ENCODE measurements around the gene HCAR3. TPM values are rescaled to one million over a fixed set of nuclear protein-coding genes. Genes with fewer than 3 reads are reported as not detected.
"Not testable (repeated sequence)": the region's sequence is repeated elsewhere in the genome, so short reads cannot be mapped to it uniquely, and the experiment has no call there.

HCAR3 gene
- total RNA-seq (2014; rRNA removed; shearing (Covaris generic)) (not detected in 2 replicates), polyA plus RNA-seq (2016; fragmentation: Nextera tagmentation; extraction: Ambion mirVana) (not detected in 2 replicates)

- H3K4me2 ChIP-seq (ENCODE audit: unreplicated experiment); H4K20me1 ChIP-seq (ENCODE audit: insufficient read depth); H3K27ac ChIP-seq; H3K27me3 ChIP-seq (replicated peaks; ENCODE audit: insufficient read depth); H3K79me2 ChIP-seq (ENCODE audit: insufficient read depth); H2AFZ ChIP-seq; H3F3A ChIP-seq (ENCODE audit: insufficient read depth); DNase-seq; H3K9me2 ChIP-seq (ENCODE audit: insufficient read depth); H3K36me3 ChIP-seq (ENCODE audit: low read depth); H3K9me3 ChIP-seq (ENCODE audit: low read depth); H3K4me1 ChIP-seq (ENCODE audit: insufficient read depth); H3K4me3 ChIP-seq; H3K9ac ChIP-seq; in situ Hi-C loops (cut with MboI): not testable (repeated sequence)
- WGBS, 2 experiments (ENCODE audit: low coverage in 1 of 2, low lambda C conversion rate in 2 of 2, missing lambda C conversion rate in 2 of 2): 93 to 94% methylated on average over 10 of the region's 10 CpGs
Observed at GRCh38 chr12:122716658-122717057, at the start of gene HCAR3. Gene HCAR3, minus strand, starts transcription at chr12:122716811. Its CDS starts 74 bp downstream, at chr12:122716737.

GRCh38 chr12:122757568-122757967 is 41.0 kb upstream of the HCAR3 start:
- no peaks in the 10 kb centered on the region for H3K27me3 ChIP-seq (replicated peaks; ENCODE audit: insufficient read depth)
- peaks cover 4% of the 10 kb centered on the region; the same call in 1 of the 2 replicates for H4K20me1 ChIP-seq (ENCODE audit: insufficient read depth)
- H3F3A ChIP-seq (ENCODE audit: insufficient read depth): peaks cover 3% of the 10 kb centered on the region; the same call in 1 of the 2 replicates
- no peaks in the 10 kb centered on the region for H3K9me3 ChIP-seq (ENCODE audit: low read depth)
- TF ChIP-seq EZH2 (IDR thresholded peaks at IDR 0.05; ENCODE audit: insufficient read depth, poor library complexity, severe bottlenecking): no peak
- TF ChIP-seq EZH2phosphoT487 (IDR thresholded peaks at IDR 0.05; ENCODE audit: insufficient read depth, low read depth): no peak
- WGBS, 2 experiments (ENCODE audit: low coverage in 1 of 2, low lambda C conversion rate in 2 of 2, missing lambda C conversion rate in 2 of 2): 96 to 97% methylated on average over 1 of the region's 1 CpG
- H3K4me2 ChIP-seq (ENCODE audit: unreplicated experiment): no peak overlapping the region
- peaks cover 60% of the 10 kb centered on the region for H3K36me3 ChIP-seq (ENCODE audit: low read depth)
- H3K79me2 ChIP-seq (ENCODE audit: insufficient read depth): peaks cover 97% of the 10 kb centered on the region
- H3K9ac ChIP-seq: no peak overlapping the region
- H2AFZ ChIP-seq: no peak overlapping the region
- H3K4me3 ChIP-seq: no peak overlapping the region
- H3K27ac ChIP-seq: no peak overlapping the region
- H3K9me2 ChIP-seq (ENCODE audit: insufficient read depth): no peaks in the 10 kb centered on the region
- peaks cover 12% of the 10 kb centered on the region; the same call in 1 of the 2 replicates for H3K4me1 ChIP-seq (ENCODE audit: insufficient read depth)
- in situ Hi-C loops (cut with MboI): no loop called here
- no peak for DNase-seq

- peaks cover 70% of the 10 kb centered on the region for H3K79me2 ChIP-seq (ENCODE audit: insufficient read depth)
Observed at GRCh38 chr12:122754790-122755189, 38.2 kb upstream of the HCAR3 start.

GRCh38 chr12:122753319-122753650 is 36.7 kb upstream of the HCAR3 start:
- no peak for TF ChIP-seq EZH2phosphoT487 (IDR thresholded peaks at IDR 0.05; ENCODE audit: insufficient read depth, low read depth)
- no peak for TF ChIP-seq EZH2 (IDR thresholded peaks at IDR 0.05; ENCODE audit: insufficient read depth, poor library complexity, severe bottlenecking)
- H3K9ac ChIP-seq: peak overlapping the region; percentile 95
- peak overlapping the region; percentile 79 for H2AFZ ChIP-seq
- no peaks in the 10 kb centered on the region for H3F3A ChIP-seq (ENCODE audit: insufficient read depth)
- H3K27me3 ChIP-seq (replicated peaks; ENCODE audit: insufficient read depth): no peaks in the 10 kb centered on the region
- H4K20me1 ChIP-seq (ENCODE audit: insufficient read depth): no peaks in the 10 kb centered on the region
- 2 to 7% methylated on average over 5 of the region's 5 CpGs for WGBS, 2 experiments (ENCODE audit: low coverage in 1 of 2, low lambda C conversion rate in 2 of 2, missing lambda C conversion rate in 2 of 2)
- peak overlapping the region; percentile 56 for H3K27ac ChIP-seq
- H3K4me1 ChIP-seq (ENCODE audit: insufficient read depth): peaks cover 12% of the 10 kb centered on the region; the same call in 1 of the 2 replicates
- no peaks in the 10 kb centered on the region for H3K9me2 ChIP-seq (ENCODE audit: insufficient read depth)
- peaks cover 55% of the 10 kb centered on the region for H3K79me2 ChIP-seq (ENCODE audit: insufficient read depth)
- no peaks in the 10 kb centered on the region for H3K9me3 ChIP-seq (ENCODE audit: low read depth)
- H3K4me2 ChIP-seq (ENCODE audit: unreplicated experiment): peak overlapping the region; percentile 95
- in situ Hi-C loops (cut with MboI): no loop called here
- H3K36me3 ChIP-seq (ENCODE audit: low read depth): peaks cover 36% of the 10 kb centered on the region
- H3K4me3 ChIP-seq: peak overlapping the region; percentile 95
- DNase-seq: no peak

More at GRCh38 chr12:122754790-122755189, 38.2 kb upstream of the HCAR3 start:
- Histone ChIP-seq H4K20me1 (ENCODE audit: insufficient read depth) (no peaks in the 10 kb centered on the region), H3K9ac (peak overlapping the region; percentile 95), H3K4me1 (ENCODE audit: insufficient read depth) (peaks cover 12% of the 10 kb centered on the region; the same call in 1 of the 2 replicates), H3K27me3 (replicated peaks; ENCODE audit: insufficient read depth) (no peaks in the 10 kb centered on the region), H3K27ac (no peak overlapping the region), H3K4me2 (ENCODE audit: unreplicated experiment) (no peak overlapping the region), H3F3A (ENCODE audit: insufficient read depth) (no peaks in the 10 kb centered on the region), H3K36me3 (ENCODE audit: low read depth) (peaks cover 44% of the 10 kb centered on the region), H2AFZ (no peak overlapping the region), H3K4me3 (0 out of 2 replicates have a peak overlapping the region, but pooled peaks have one; percentile 95), H3K9me2 (ENCODE audit: insufficient read depth) (no peaks in the 10 kb centered on the region), H3K9me3 (ENCODE audit: low read depth) (no peaks in the 10 kb centered on the region)
- 97% methylated on average over 1 of the region's 1 CpG for WGBS, 2 experiments (ENCODE audit: low coverage in 1 of 2, low lambda C conversion rate in 2 of 2, missing lambda C conversion rate in 2 of 2)
- no peak for TF ChIP-seq EZH2 (IDR thresholded peaks at IDR 0.05; ENCODE audit: insufficient read depth, poor library complexity, severe bottlenecking)
- no peak for TF ChIP-seq EZH2phosphoT487 (IDR thresholded peaks at IDR 0.05; ENCODE audit: insufficient read depth, low read depth)
- DNase-seq: no peak
- in situ Hi-C loops (cut with MboI): no loop called here
